ENCODE results near the gene RCCD1.

RCCD1 gene

DNA sequence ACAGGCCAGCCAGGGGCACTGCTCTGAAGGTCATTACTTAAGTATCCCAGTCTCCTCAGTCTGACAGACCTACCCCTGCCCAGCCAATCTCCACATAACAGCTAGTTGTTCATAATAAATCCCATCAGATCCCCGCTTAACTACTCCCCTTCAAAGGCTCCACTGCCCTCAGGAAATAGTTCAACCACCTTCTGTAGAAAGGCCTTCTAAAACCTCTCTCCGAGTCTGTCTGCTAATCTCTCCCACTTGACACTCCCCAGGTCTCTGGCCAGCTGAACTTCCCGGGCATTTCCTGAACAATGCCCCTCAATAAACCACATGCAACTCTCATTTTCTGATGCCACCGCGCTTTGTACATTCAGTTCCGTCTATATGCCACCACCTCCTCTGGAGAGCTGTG is 33.6 kb downstream of the RCCD1 start:
- TF ChIP-seq, protein P1, sequence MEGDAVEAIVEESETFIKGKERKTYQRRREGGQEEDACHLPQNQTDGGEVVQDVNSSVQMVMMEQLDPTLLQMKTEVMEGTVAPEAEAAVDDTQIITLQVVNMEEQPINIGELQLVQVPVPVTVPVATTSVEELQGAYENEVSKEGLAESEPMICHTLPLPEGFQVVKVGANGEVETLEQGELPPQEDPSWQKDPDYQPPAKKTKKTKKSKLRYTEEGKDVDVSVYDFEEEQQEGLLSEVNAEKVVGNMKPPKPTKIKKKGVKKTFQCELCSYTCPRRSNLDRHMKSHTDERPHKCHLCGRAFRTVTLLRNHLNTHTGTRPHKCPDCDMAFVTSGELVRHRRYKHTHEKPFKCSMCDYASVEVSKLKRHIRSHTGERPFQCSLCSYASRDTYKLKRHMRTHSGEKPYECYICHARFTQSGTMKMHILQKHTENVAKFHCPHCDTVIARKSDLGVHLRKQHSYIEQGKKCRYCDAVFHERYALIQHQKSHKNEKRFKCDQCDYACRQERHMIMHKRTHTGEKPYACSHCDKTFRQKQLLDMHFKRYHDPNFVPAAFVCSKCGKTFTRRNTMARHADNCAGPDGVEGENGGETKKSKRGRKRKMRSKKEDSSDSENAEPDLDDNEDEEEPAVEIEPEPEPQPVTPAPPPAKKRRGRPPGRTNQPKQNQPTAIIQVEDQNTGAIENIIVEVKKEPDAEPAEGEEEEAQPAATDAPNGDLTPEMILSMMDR (conservative IDR thresholded peaks at IDR 0.05; ENCODE audit: low read depth, low read length) = no peak
- H3K4me3 ChIP-seq (ENCODE audit: low read length) = no peak overlapping the region
- no peak for DNase-seq (ENCODE audit: low read depth)

DNA sequence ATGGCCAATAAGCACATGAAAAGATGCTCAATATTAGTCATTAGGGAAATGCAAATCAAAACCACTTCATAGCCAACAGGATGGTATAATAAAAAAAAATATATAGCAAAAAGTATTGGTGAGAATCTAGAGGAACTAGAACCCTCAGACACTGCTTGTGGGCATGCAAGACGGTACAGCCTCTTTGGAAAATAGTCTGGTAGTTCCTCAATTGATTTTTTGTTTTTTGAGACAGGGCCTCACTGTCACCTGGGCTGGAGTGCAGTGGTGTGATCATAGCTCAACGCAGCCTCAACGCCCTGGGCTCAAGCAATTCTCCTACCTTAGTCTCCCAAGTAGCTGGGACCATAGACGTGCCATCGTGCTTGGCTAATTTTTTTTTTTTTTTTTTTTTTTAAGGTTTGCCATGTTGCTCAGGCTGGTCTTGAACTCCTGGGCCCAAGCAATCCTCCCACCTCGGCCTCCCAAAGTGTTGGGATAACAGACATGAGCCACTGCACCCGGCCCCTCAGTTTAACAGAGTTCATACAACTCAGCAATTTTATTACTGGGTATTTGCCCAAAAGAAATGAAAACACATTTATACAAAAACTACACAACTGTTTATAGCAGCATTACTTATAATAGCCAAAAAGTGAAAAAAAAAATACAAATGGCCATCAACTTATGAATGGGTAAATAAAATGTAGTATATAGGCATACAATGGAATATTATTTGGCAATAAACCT is 34.5 kb downstream of the RCCD1 start:
- H3K4me3 ChIP-seq (ENCODE audit: low read length) = no peak overlapping the region
- TF ChIP-seq, protein P1 (conservative IDR thresholded peaks at IDR 0.05; ENCODE audit: low read depth, low read length) = no peak
- DNase-seq (ENCODE audit: low read depth) = no peak

DNA sequence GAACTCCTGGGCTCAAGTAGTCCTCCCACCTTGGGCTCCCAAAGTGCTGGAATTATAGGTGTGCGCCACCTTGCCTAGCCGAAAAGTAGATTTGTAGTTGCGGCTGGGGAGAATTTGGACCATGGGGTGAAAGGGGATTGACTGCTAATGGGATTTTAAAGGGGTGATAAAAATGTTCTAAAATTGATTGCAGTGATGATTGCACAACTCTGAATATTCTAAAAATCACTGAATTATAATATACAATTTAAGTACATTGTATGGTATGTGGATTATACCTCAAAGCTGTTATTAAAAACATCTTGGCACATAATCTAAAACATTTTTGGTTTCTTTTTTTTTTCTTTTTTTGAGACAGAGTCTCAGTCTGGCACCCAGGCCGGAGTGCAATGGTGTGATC is 35.8 kb downstream of the RCCD1 start:
- TF ChIP-seq, protein P1 (conservative IDR thresholded peaks at IDR 0.05; ENCODE audit: low read depth, low read length) = no peak
- no peak for DNase-seq (ENCODE audit: low read depth)
- H3K4me3 ChIP-seq (ENCODE audit: low read length) = no peak overlapping the region

DNA sequence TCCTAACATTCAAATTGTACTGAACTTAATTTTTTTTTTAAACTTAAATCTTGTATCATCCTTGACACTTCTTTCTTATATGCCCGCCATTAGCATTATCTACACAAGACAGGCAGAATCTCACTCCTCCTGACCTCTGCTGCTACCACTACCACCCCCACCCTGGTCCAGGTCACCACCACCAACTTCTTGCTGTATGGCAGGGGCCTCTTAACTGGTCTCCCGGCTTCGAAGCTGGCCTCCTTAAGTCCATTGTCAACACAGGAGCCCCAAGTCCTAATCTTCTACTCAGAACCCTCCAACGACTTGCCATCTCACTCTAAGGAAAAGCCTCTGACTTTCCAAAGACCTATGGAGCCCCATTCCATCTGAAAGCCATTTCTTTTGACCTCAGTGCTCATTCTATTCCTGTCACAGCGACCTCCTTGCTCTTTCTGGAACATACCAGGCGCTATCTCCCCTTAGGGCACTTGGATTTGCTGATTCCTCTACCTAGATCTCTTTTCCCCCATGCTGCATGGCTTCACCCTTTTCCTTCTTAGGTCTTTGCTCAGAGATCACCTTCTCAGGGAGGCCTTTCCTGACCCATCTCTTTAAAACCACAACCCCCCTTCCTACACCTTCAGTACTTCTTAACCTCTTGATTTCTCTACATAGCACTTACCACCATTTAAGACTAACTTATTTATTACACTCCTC is 37.1 kb downstream of the RCCD1 start:
- TF ChIP-seq, protein P1 (conservative IDR thresholded peaks at IDR 0.05; ENCODE audit: low read depth, low read length) = no peak
- H3K4me3 ChIP-seq (ENCODE audit: low read length) = no peak overlapping the region
- no peak for DNase-seq (ENCODE audit: low read depth)

DNA sequence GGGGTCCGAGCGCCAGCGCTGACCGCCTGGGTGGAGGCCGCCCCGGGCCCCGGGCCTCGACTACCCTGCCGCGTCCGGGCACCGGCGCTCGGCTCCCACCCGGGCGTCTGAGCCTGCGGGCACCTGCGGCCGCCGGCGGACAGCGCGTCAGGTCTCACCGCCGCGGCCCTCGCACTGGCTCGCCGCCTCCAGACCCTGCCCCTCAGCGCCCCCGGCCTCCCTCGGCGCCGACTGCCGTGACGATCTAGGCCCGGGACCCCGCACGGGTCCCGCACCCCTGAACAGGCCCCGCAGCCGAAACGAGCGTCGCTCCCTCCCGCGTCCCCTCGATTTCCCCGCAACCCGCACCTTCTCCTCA is 39.4 kb downstream of the RCCD1 start:
- H3K4me3 ChIP-seq (ENCODE audit: low read length) = peak overlapping the region; percentile 90
- TF ChIP-seq, protein P1 (conservative IDR thresholded peaks at IDR 0.05; ENCODE audit: low read depth, low read length) = no peak
- no peak for DNase-seq (ENCODE audit: low read depth)

DNA sequence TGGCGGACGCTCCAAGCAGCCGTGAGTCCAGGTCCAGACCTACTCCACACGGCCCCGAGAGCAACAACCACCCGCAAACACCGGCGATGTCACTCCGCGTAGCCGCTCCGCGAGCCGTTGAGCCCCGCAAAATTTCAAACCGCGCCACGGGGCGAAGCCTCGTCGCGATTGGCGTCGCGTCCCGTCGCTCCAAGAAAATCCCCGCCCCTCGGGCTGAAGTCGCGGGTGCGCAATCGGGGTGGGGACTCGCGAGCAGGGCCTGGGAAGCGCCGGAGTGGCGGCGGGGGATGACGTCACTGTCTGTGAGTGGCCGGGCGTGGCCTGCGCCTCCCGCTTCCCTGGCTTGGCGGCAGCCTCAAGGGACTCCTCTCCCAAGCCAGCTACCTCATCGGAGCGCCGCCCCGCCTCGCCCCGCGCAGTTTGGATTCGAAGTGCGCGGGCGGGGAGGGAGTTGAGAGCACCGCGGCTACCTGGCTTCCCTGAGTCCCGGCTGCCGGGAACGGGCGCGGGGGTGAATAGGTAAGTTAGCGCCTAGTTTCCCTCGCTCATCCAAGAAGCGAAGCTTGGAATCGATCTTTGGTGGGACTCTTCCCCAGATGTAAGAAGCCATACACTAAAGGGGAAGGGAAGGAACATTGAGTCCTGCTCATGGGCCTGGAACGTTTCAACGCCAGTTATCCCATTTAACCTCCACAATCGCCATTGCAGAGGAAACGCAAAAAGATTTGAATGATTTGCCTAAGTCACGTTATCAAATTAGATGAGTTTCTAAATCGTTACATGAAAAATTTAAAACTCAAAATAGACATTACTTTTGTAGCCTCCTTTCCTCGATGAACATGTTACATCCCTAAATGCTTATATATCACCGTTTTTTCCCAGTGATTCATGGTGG is 40.0 kb downstream of the RCCD1 start, which contains the start of gene PRC1:
Gene PRC1, minus strand, starts transcription at position 119 of the 895 bp plus-strand sequence. Its CDS starts 118 bp downstream, at position 1.
- TF ChIP-seq, protein P1 (conservative IDR thresholded peaks at IDR 0.05; ENCODE audit: low read depth, low read length) = no peak
- DNase-seq (ENCODE audit: low read depth) = peak; percentile 90
- peak within 1 kb of the TSS; percentile 90 for H3K4me3 ChIP-seq (ENCODE audit: low read length)

All from retinal pigment epithelial cell (primary cell).